Activated naive CD4-positive, alpha-beta T cell treated with anti-CD3 and anti-CD28 coated beads, Interleukin-2, amount 10 ng/mL, durations not matched to agents 5 hours and 36 hours (primary cell): ENCODE results near the gene EIF4G2. TPM values are rescaled to one million over a fixed set of nuclear protein-coding genes. Genes with fewer than 3 reads are reported as not detected.

ENCODE experiments used
- total RNA-seq, 2 experiments: library from RNA; stranded (reverse); gene quantifications; one replicate each; pipeline ENCODE4 v1.2.3, GENCODE V29; 2021

Gene EIF4G2
- 100 to 1,000 TPM; 551 to 567 TPM for total RNA-seq

DNA sequence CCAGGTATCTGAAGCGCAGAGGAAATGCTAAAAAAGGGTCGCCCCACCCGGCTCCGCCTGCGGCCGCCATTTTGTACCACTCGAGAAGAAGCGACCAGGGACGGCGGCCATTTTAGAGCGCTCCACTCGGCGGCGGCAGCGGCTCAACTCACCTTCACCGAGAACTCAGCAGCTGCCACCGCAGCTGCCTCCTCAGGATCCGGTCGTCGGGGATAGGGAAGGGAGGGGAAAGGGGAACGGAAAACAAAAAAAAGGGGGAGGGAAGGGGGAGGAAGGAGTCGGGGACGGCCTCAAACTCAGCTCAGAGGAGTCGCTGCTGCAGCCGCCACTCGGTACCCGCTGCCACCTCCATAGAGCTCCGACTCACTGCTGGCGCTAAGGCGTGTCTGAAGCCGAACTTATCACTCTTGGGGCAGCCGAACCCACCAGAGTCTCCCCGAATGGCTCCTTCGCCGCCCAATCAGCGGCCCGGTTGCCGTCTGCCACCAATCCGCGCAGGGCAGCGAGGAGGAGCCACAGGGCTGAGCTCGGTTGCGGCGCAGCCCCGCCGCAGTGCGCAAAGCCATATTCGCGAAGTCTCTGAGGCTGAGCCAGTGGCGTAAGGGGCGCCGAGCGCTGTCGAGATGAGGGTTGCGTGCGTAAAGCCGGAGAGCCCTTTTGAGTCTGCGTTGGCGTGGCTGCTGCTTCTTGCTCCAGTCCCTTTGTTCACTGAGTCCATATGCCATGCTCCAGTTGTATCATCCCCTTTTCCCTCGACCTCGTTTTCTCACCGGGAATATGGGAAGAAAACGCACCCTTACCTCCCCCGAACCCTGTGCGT lies at the start of gene EIF4G2:
Gene EIF4G2 (minus strand): TSS at position 374 of the 820 bp plus-strand sequence.

DNA sequence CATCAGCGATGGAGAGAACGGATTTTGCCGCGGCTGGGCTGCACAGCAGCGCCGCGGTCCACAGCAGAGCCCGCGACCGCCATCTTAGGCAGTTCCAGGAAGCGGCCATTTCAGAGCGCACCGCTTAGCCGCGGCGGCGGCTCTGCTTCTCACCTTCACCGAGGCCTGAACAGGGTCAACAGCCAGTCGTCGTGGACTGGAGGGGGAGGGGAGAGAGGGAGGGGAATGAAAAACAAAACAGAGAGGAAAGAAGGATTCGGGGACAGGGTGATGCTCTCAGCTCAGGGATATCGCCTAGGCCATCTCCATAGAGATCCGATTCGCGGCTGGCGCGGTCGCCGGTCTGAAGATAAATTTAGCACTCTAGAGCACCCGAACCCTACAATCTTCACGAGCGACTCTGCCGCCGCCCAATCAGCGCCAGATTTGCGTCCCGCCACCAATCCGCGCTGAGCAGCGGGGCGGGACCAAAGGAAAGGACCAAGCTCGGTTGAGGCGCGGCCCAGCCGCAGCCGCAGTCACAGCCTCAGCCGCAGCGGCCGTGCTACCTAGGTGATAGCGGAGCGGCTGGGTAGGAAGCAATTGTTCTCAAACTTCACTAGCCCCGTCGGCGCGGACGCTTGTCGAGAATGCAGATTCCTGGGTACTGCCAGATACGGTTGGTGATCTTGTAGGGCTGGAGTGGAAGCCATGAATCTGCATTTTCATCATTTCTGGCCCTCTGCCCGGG lies 49.1 kb upstream of the EIF4G2 start, which contains the start of gene ZBED5:
Gene ZBED5 (minus strand): TSS at position 345 of the 730 bp plus-strand sequence. CDS start 3,108 bp downstream, outside the sequence.

DNA sequence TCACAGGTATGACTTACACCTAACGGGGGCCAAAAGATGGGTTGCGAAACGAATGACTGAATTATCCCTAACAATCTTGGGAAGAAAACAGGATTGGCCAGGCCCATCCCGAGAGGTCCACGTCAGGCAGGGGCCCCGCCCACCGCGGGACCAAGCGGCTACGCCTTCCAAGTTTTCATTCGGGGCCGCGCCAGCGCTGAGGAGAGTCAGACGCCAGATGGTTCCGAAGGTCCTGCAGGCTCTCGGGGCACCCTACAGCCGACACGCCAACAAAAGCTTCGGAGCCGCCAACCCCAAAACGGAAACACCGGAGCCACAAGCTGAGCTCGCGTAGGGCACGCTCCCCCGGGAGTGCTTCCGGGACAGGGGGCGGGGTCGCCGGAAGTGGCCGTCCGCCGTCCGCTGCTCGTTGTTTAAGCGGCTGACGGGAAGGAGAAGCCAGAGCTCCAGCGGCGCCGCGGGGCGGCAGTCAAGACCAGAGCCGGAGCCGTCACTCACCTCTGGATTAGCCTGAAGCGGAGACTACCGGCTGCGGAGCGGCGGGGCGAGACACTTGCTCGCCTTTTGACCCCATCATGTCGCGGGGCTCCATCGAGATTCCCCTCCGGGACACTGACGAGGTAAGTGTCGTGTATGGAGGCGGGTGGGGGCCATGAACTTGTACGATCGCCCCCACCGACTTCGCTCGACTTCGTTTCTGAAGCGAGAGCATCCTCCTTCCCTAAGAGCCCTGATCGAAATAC lies 57.7 kb downstream of the EIF4G2 start, which contains the start of gene CTR9:
Gene CTR9 (plus strand): TSS at position 409 of the 743 bp plus-strand sequence. CDS start 167 bp downstream, at position 576.

Other genes starting within 250 kb of the EIF4G2 start
- gene LYVE1, start 240.3 kb downstream of the EIF4G2 start, total RNA-seq = not detected
- not detected for gene IRAG1, start 115.2 kb downstream of the EIF4G2 start, total RNA-seq
- gene CTR9, start 57.7 kb downstream of the EIF4G2 start, total RNA-seq = 10 to 100 TPM; 45.2 to 45.5 TPM
- 10 to 100 TPM; 69.3 to 74.8 TPM for gene ZBED5, start 49.1 kb upstream of the EIF4G2 start, total RNA-seq